Panc1 (cell line): Measurements from ENCODE around the gene TSHZ2. TPM values are rescaled to one million over a fixed set of nuclear protein-coding genes. Genes with fewer than 3 reads are reported as not detected.
A peak's percentile ranks its signal among the peaks of the same experiment; 100 is the strongest.

ENCODE experiments used
- ATAC-seq: fragments of 200-7000 bp; cut with Tn5 transposase; 2 replicates; pipeline ENCODE4 v1.9.1; 2020; ENCODE audit warnings: mild to moderate bottlenecking, moderate library complexity
- BruUV-seq: library from RNA; stranded (reverse); fragments of 400-500 nt; replicated peaks from 2 replicates; lab custom pipeline; 2021; lab: Mats Ljungman, UMichigan
- CTCF ChIA-PET: fragments of 300-600 bp; sonication (Branson Sonifier 250); formaldehyde crosslinking; loops from one replicate; lab custom pipeline; 2022; ENCODE audit warnings: antibody characterized with exemption; lab: Charles Lee
- POLR2A ChIA-PET: fragments of 300-600 bp; sonication (Branson Sonifier 250); formaldehyde crosslinking; loops from one replicate; lab custom pipeline; 2022; ENCODE audit warnings: antibody characterized with exemption; lab: Charles Lee
- DNase-seq: peaks from one replicate; pipeline ENCODE4 v3.0.0-alpha.2; 2010; ENCODE audit warnings: low read depth, low spot score
- H3K27ac ChIP-seq: 2 replicates; pipeline ENCODE4 v1.5.1; 2011; ENCODE audit warnings: mild to moderate bottlenecking, low read length, inconsistent platforms
- H3K27me3 ChIP-seq: fragments of 200-500 bp; sonication (Bioruptor generic); 2 replicates; pipeline ENCODE4 v1.6.0; 2014; ENCODE audit warnings: low read length, inconsistent platforms; ENCODE audit not compliant: control insufficient read depth, insufficient read depth
- H3K36me3 ChIP-seq: fragments of 200-500 bp; sonication (Bioruptor generic); 2 replicates; pipeline ENCODE4 v1.5.1; 2014; ENCODE audit warnings: inconsistent platforms, mild to moderate bottlenecking, low read length, moderate library complexity; ENCODE audit not compliant: control insufficient read depth, insufficient read depth
- H3K4me1 ChIP-seq: 2 replicates; pipeline ENCODE4 v1.5.1; 2011; ENCODE audit warnings: inconsistent platforms, mild to moderate bottlenecking, low read length, moderate library complexity; ENCODE audit not compliant: control insufficient read depth, insufficient read depth
- H3K4me3 ChIP-seq, 2 experiments: 2 replicates each; pipeline ENCODE4 v1.5.1; 2011 to 2012; ENCODE audit warnings: low read depth in 2 of 2, low read length in 2 of 2, mild to moderate bottlenecking in 2 of 2, inconsistent platforms in 1 of 2, moderate library complexity in 1 of 2
- H3K9me3 ChIP-seq: fragments of 200-500 bp; sonication (Bioruptor generic); 2 replicates; pipeline ENCODE4 v1.5.1; 2014; ENCODE audit warnings: low read depth, mild to moderate bottlenecking, inconsistent platforms, low read length, moderate library complexity; ENCODE audit not compliant: control insufficient read depth, insufficient read depth
- POLR2AphosphoS5 ChIP-seq: IDR thresholded peaks from 2 replicates; pipeline ENCODE4 v1.6.1; 2012; ENCODE audit warnings: mild to moderate bottlenecking, low read depth, low read length, moderate library complexity
- SIN3A ChIP-seq: IDR thresholded peaks from 2 replicates; pipeline ENCODE4 v1.6.1; 2012; ENCODE audit warnings: low read depth, mild to moderate bottlenecking, low read length, moderate library complexity, borderline replicate concordance; ENCODE audit not compliant: insufficient read depth
- TCF7L2 ChIP-seq: IDR thresholded peaks from 2 replicates; pipeline ENCODE4 v1.6.1; 2011; ENCODE audit warnings: mild to moderate bottlenecking, low read depth, low read length, inconsistent platforms
- in situ Hi-C: cut with HindIII; loops from 2 replicates; pipeline ENCODE4 v1.10.0; 2016; ENCODE audit warnings: low sequenced_read_pairs, low pct_unique_long_range_greater_than_20kb
- intact Hi-C: fragments of 100-400 bp; cut with micrococcal nuclease; formaldehyde crosslinking; loops from one replicate; pipeline ENCODE4 v1.10.0; 2022; ENCODE audit not compliant: unreplicated experiment
- total RNA-seq: library from RNA; stranded (reverse); gene quantifications from one replicate; pipeline ENCODE4 v1.2.1, GENCODE V29; 2021; ENCODE audit not compliant: unreplicated experiment
- TF ChIP-seq, protein P1 (sequence below): fragments of 450-650 bp; IDR thresholded peaks from 2 replicates; pipeline ENCODE4 v1.5.1; 2017; ENCODE audit warnings: mild to moderate bottlenecking
- TF ChIP-seq, protein P2 (sequence below), 2 experiments: IDR thresholded peaks; 2 replicates each; pipeline ENCODE4 v1.6.1; 2011 to 2012; ENCODE audit warnings: low read depth in 2 of 2, control low read depth in 1 of 2, low read length in 1 of 2, mild to moderate bottlenecking in 1 of 2, moderate library complexity in 1 of 2; ENCODE audit not compliant: insufficient read depth in 1 of 2

The TSHZ2 gene
- total RNA-seq, 1 experiment from 2014 or later = 0.36 TPM

GRCh38 chr20:52972965-52973819, 1.0 kb downstream of the TSHZ2 start:
- Histone ChIP-seq H3K4me3 (peak overlapping the region; percentile 40 to 52), H3K4me1 (no peaks in the 10 kb centered on the region), H3K27ac (no peak overlapping the region), H3K36me3 (no peaks in the 10 kb centered on the region; the same call in 1 of the 2 replicates), H3K9me3 (no peaks in the 10 kb centered on the region), H3K27me3 (peaks cover 25% of the 10 kb centered on the region)
- in situ Hi-C loops = no loop called here
- TF ChIP-seq TCF7L2 = peak; percentile 89
- TF ChIP-seq POLR2AphosphoS5 = no peak
- TF ChIP-seq SIN3A = no peak
- TF ChIP-seq, protein P1, sequence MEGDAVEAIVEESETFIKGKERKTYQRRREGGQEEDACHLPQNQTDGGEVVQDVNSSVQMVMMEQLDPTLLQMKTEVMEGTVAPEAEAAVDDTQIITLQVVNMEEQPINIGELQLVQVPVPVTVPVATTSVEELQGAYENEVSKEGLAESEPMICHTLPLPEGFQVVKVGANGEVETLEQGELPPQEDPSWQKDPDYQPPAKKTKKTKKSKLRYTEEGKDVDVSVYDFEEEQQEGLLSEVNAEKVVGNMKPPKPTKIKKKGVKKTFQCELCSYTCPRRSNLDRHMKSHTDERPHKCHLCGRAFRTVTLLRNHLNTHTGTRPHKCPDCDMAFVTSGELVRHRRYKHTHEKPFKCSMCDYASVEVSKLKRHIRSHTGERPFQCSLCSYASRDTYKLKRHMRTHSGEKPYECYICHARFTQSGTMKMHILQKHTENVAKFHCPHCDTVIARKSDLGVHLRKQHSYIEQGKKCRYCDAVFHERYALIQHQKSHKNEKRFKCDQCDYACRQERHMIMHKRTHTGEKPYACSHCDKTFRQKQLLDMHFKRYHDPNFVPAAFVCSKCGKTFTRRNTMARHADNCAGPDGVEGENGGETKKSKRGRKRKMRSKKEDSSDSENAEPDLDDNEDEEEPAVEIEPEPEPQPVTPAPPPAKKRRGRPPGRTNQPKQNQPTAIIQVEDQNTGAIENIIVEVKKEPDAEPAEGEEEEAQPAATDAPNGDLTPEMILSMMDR = no peak
- ATAC-seq (peak; percentile 64), DNase-seq (no peak)
- POLR2A ChIA-PET = no interaction called here
- intact Hi-C loops = no loop called here
- BruUV-seq = no TSS peak
- CTCF ChIA-PET = no interaction called here

DNA sequence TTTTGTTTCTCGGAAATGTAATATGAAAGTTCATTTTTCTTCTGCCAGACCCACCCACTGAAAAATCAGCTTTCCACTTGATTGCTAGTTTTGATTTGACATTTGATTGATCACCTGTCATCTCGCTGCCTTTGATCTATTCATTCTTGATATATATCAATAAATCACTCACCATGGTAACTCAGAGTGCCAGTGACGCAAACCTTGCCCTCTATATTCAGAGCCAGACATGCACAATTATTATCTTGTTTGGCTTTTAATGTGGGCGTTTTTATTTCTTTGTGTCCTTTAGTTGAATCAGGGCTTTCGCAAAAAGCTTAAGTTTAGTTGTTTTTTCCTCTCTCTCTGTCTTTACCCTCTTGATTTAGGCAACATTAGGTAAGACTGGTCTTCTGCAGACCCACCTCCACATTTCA, 2.0 kb downstream of the TSHZ2 start:
- DNase-seq (no peak), ATAC-seq (no peak)
- Histone ChIP-seq H3K27ac (no peak overlapping the region), H3K27me3 (peaks cover 25% of the 10 kb centered on the region), H3K4me3 (no peak overlapping the region), H3K9me3 (no peaks in the 10 kb centered on the region), H3K4me1 (no peaks in the 10 kb centered on the region), H3K36me3 (no peaks in the 10 kb centered on the region; the same call in 1 of the 2 replicates)
- intact Hi-C loops = no loop called here
- CTCF ChIA-PET = no interaction called here
- BruUV-seq = no TSS peak
- TF ChIP-seq POLR2AphosphoS5 = no peak
- TF ChIP-seq, protein P2, sequence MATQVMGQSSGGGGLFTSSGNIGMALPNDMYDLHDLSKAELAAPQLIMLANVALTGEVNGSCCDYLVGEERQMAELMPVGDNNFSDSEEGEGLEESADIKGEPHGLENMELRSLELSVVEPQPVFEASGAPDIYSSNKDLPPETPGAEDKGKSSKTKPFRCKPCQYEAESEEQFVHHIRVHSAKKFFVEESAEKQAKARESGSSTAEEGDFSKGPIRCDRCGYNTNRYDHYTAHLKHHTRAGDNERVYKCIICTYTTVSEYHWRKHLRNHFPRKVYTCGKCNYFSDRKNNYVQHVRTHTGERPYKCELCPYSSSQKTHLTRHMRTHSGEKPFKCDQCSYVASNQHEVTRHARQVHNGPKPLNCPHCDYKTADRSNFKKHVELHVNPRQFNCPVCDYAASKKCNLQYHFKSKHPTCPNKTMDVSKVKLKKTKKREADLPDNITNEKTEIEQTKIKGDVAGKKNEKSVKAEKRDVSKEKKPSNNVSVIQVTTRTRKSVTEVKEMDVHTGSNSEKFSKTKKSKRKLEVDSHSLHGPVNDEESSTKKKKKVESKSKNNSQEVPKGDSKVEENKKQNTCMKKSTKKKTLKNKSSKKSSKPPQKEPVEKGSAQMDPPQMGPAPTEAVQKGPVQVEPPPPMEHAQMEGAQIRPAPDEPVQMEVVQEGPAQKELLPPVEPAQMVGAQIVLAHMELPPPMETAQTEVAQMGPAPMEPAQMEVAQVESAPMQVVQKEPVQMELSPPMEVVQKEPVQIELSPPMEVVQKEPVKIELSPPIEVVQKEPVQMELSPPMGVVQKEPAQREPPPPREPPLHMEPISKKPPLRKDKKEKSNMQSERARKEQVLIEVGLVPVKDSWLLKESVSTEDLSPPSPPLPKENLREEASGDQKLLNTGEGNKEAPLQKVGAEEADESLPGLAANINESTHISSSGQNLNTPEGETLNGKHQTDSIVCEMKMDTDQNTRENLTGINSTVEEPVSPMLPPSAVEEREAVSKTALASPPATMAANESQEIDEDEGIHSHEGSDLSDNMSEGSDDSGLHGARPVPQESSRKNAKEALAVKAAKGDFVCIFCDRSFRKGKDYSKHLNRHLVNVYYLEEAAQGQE (IDR thresholded peaks at IDR 0.05; ENCODE audit: insufficient read depth in 1 of 2, low read depth in 2 of 2, low read length in 1 of 2) = no peak
- TF ChIP-seq TCF7L2 = 0 out of 2 replicates have a peak, but pooled peaks have one; percentile 21
- TF ChIP-seq, protein P1 = no peak
- TF ChIP-seq SIN3A = no peak
- in situ Hi-C loops = no loop called here
- POLR2A ChIA-PET = interaction anchor here (0.6 kb wide), 1 partner anchor 32 kb away, joined by 4 read pairs; no protein-coding TSS in a partner anchor
